Stomach (tissue), 9 donors: ENCODE data around the gene ITGB3. TPM values are rescaled to one million over a fixed set of nuclear protein-coding genes. Genes with fewer than 3 reads are reported as not detected.

ENCODE experiments used
- DNase-seq, 2 donors: peaks; one replicate each; pipeline versions ENCODE4 v3.0.0 to v3.0.0-alpha.2; 2013 to 2019
- H3K27ac ChIP-seq, 5 donors: fragments of 200-600 bp in 4 of 5; sonication (generic) in 4 of 5; one replicate each; pipeline ENCODE4 v1.5.1; 2013 to 2019; ENCODE audit warnings: mild to moderate bottlenecking in 1 of 5, moderate library complexity in 1 of 5
- H3K27me3 ChIP-seq, 3 donors: fragments of 200-600 bp; sonication (generic); one replicate each; pipeline ENCODE4 v1.5.1; 2017 to 2019; ENCODE audit warnings: mixed run types in 1 of 3
- H3K36me3 ChIP-seq, 4 donors: fragments of 200-600 bp; sonication (generic); 1 replicate in 3 of 4; 2 replicates in 1 of 4; pipeline ENCODE4 v1.5.1; 2016 to 2019
- H3K4me1 ChIP-seq, 4 donors: fragments of 200-600 bp; sonication (generic); one replicate each; pipeline ENCODE4 v1.5.1; 2016 to 2019
- H3K4me3 ChIP-seq, 4 donors: fragments of 200-600 bp; sonication (generic) in 3 of 4; one replicate each; pipeline ENCODE4 v1.5.1; 2016 to 2019; ENCODE audit warnings: mild to moderate bottlenecking in 1 of 4
- H3K9me3 ChIP-seq, 4 donors: fragments of 200-600 bp; sonication (generic); one replicate each; pipeline ENCODE4 v1.5.1; 2016 to 2019
- EP300 ChIP-seq: sonication (generic); formaldehyde crosslinking; IDR thresholded peaks from one replicate; pipeline ENCODE4 v1.6.1; 2017; ENCODE audit warnings: antibody characterized with exemption
- POLR2A ChIP-seq, 4 donors: fragments of 450-650 bp; IDR thresholded peaks; one replicate each; pipeline ENCODE4 v1.6.1; 2016; ENCODE audit warnings: antibody characterized with exemption in 4 of 4, control low read depth in 2 of 4, mild to moderate bottlenecking in 1 of 4, moderate library complexity in 1 of 4
- POLR2AphosphoS5 ChIP-seq, 3 donors: sonication (generic); formaldehyde crosslinking; IDR thresholded peaks; one replicate each; pipeline ENCODE4 v1.6.1; 2016; ENCODE audit warnings: antibody characterized with exemption in 3 of 3
- WGBS, 5 donors: extraction: QIAGEN DNeasy Blood & Tissue Kit in 3 of 5; methylation state at CpG; one replicate each; pipeline versions ENCODE4 v1.1.5 to v1.1.7; 2013 to 2018; 5-methylcytosine and 5-hydroxymethylcytosine counted together
- intact Hi-C: fragments of 100-400 bp; cut with DNase I; formaldehyde crosslinking; loops from one replicate; pipeline ENCODE4 v1.15.1; 2023; ENCODE audit warnings: low total_unique reads
- polyA plus RNA-seq, 3 donors: library from polyadenylated mRNA; stranded (reverse); fragments of 200-250 nt; gene quantifications; one replicate each; pipeline ENCODE4 v1.2.3, GENCODE V29; 2013
- total RNA-seq, 5 donors: library from RNA; depleted of rRNA; stranded (reverse); fragments of >200 nt; gene quantifications; one replicate each; pipeline versions ENCODE4 v1.1.0 to v1.2.3, GENCODE V29; 2014 to 2016
- TF ChIP-seq, protein P1 (sequence below), 7 experiments: fragments of 450-650 bp in 4 of 7; fragments of 200-600 bp in 3 of 7; sonication (generic) in 3 of 7; IDR thresholded peaks; one replicate each; pipeline ENCODE4 v1.5.1; 2016 to 2019; ENCODE audit warnings: antibody characterized with exemption in 7 of 7, control low read depth in 2 of 7, mild to moderate bottlenecking in 1 of 7
- donor health status: healthy with polysubstance abuse.
- donor health status: Bipolar disorder and iron deficiency.
- donor health status: healthy.

Gene ITGB3
- total and polyA plus RNA-seq, 8 donors = 1.0 to 29.8 (median 7.1) TPM; not detected in 1

DNA sequence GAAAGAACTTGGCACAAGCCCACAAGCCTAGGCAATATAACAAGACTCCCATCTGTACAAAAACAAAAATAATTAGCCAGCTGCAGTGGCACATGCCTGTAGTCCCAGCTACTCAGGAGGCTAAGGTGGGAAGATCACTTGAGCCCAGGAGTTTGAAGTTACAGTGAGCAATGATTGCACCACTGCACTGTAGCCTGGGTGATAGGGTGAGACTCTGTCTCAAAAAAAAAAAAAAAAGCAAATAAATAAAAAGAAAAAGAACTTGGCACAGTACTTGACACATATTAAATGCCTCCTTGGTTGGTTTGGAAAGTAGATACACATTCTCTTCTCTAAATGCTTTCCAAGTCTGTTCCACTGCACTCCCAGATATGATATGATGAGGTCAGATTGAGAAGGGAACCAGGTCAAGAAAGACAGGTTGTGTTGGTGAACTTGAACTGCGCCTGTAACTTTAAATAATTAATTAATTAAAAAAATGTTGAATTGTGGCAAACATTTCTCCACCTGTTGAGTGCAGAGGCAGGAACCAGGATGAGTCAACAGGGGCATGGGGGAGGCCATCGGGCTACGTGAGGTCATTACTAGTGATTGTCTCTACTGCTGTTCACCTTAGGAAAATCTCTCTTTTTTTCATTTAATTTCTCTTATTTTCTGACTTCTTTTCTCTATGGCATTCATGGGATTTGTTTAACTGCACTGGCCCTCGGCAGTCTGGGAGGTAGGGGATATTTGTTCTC lies 44.2 kb downstream of the ITGB3 start:
- intact Hi-C loops = no loop called here
- peaks cover 0 to 22% (median 10%) of the 10 kb centered on the region in 4 donors for H3K4me1 ChIP-seq
- H3K9me3 ChIP-seq = peaks cover 0 to 7% (median 0%) of the 10 kb centered on the region in 4 donors
- peaks cover 0 to 35% (median 30%) of the 10 kb centered on the region in 4 donors for H3K36me3 ChIP-seq
- H3K4me3 ChIP-seq = no peak overlapping the region
- H3K27me3 ChIP-seq = no peaks in the 10 kb centered on the region
- TF ChIP-seq POLR2AphosphoS5 (IDR thresholded peaks at IDR 0.05) (no peak), EP300 (no peak), POLR2A (IDR thresholded peaks at IDR 0.05) (no peak)
- TF ChIP-seq, protein P1, sequence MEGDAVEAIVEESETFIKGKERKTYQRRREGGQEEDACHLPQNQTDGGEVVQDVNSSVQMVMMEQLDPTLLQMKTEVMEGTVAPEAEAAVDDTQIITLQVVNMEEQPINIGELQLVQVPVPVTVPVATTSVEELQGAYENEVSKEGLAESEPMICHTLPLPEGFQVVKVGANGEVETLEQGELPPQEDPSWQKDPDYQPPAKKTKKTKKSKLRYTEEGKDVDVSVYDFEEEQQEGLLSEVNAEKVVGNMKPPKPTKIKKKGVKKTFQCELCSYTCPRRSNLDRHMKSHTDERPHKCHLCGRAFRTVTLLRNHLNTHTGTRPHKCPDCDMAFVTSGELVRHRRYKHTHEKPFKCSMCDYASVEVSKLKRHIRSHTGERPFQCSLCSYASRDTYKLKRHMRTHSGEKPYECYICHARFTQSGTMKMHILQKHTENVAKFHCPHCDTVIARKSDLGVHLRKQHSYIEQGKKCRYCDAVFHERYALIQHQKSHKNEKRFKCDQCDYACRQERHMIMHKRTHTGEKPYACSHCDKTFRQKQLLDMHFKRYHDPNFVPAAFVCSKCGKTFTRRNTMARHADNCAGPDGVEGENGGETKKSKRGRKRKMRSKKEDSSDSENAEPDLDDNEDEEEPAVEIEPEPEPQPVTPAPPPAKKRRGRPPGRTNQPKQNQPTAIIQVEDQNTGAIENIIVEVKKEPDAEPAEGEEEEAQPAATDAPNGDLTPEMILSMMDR (IDR thresholded peaks at IDR 0.05) = no peak
- H3K27ac ChIP-seq = no peak overlapping the region
- WGBS, 5 donors = 87 to 94% (median 92%) methylated on average over 4 of the region's 4 CpGs
- no peak for DNase-seq

DNA sequence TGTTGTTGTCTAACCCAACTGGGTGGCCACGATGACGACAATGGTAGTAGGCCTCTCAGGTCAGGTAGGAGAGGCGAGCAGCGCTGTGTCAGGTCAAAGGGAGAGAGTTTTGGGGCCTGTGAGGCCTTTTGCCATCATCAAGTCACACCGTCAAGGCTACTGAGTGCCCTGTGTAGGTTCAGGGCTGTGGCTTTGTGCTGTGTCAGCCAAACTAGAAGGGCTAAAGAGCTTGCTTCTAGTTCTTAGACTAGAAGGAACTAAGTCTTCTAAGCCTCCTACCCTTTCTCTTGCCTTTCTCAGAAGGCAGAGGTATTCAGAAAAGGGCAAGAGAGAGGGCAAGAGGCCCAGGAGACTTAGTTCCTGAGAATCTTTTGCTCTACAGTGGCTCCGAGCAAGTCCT lies 45.1 kb downstream of the ITGB3 start:
- intact Hi-C loops = no loop called here
- H3K4me1 ChIP-seq = peaks cover 0 to 22% (median 10%) of the 10 kb centered on the region in 4 donors
- no peak for TF ChIP-seq POLR2A (IDR thresholded peaks at IDR 0.05)
- TF ChIP-seq EP300 = no peak
- TF ChIP-seq, protein P1 (IDR thresholded peaks at IDR 0.05) = no peak
- TF ChIP-seq POLR2AphosphoS5 (IDR thresholded peaks at IDR 0.05) = no peak
- peaks cover 0 to 7% (median 0%) of the 10 kb centered on the region in 4 donors for H3K9me3 ChIP-seq
- no peak for DNase-seq
- 96 to 99% (median 98%) methylated on average over 6 of the region's 6 CpGs for WGBS, 5 donors
- no peak overlapping the region for H3K27ac ChIP-seq
- H3K4me3 ChIP-seq = no peak overlapping the region
- H3K27me3 ChIP-seq = no peaks in the 10 kb centered on the region
- peaks cover 0 to 43% (median 37%) of the 10 kb centered on the region in 4 donors for H3K36me3 ChIP-seq

DNA sequence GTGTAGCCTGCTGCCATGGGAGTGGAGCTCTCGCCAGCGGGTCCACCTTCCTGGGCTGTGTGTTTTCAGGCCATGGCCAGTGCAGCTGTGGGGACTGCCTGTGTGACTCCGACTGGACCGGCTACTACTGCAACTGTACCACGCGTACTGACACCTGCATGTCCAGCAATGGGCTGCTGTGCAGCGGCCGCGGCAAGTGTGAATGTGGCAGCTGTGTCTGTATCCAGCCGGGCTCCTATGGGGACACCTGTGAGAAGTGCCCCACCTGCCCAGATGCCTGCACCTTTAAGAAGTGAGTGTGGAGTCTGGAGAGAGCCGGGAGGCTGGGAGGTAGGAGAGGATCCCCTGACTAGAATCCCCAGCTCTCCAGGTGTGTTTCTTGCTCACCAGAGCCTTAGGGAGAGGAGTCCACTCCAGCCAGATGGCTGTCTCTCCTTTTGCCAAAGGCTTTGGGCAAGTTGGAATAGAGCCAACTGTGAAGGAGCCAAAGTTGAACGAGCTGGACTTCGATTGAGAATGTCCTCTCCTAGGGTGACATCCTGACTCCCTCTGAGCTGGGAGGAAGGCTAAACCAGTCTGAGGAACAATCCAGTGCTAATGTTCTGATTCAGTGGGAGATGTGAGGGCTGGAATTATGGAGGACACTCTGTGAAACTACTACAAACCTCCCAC lies 45.7 kb downstream of the ITGB3 start:
- H3K36me3 ChIP-seq = peaks cover 0 to 43% (median 38%) of the 10 kb centered on the region in 4 donors
- 63 to 88% (median 86%) methylated on average over 4 to 13 of the region's 13 CpGs for WGBS, 5 donors
- peaks cover 0 to 7% (median 0%) of the 10 kb centered on the region in 4 donors for H3K9me3 ChIP-seq
- no peaks in the 10 kb centered on the region for H3K27me3 ChIP-seq
- peaks cover 0 to 16% (median 7%) of the 10 kb centered on the region in 4 donors for H3K4me1 ChIP-seq
- intact Hi-C loops = no loop called here
- H3K4me3 ChIP-seq = no peak overlapping the region
- TF ChIP-seq POLR2A (IDR thresholded peaks at IDR 0.05) = no peak
- no peak overlapping the region for H3K27ac ChIP-seq
- no peak for DNase-seq

DNA sequence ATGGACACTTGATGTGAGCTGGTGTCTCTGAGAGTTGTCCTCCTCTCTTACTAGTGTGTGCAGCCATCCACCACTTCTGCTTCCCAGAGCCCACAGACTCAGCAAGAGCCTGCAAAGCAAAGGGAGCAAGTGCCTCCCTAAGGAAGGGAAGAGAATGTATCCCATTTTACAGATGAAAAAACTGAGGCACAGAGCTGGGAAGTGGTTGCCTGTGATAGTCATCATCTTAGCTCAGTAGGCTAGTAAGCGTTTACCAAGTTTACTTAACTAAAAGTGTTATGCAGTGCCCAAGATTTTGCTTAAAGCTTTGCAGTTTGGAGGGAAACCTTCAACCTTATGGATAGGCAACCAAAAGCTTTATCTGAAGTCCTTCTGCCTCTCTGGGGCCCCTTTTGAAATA lies 47.1 kb downstream of the ITGB3 start:
- intact Hi-C loops = no loop called here
- Histone ChIP-seq H3K27me3 (no peaks in the 10 kb centered on the region), H3K27ac (no peak overlapping the region), H3K4me1 (peaks cover under 1 to 17% (median 11%) of the 10 kb centered on the region in 4 donors), H3K9me3 (peaks cover 0 to 7% (median 0%) of the 10 kb centered on the region in 4 donors), H3K4me3 (no peak overlapping the region), H3K36me3 (peaks cover 0 to 43% (median 38%) of the 10 kb centered on the region in 4 donors)
- no peak for TF ChIP-seq POLR2AphosphoS5 (IDR thresholded peaks at IDR 0.05)
- TF ChIP-seq EP300 = no peak
- TF ChIP-seq, protein P1 (IDR thresholded peaks at IDR 0.05) = no peak
- no peak for TF ChIP-seq POLR2A (IDR thresholded peaks at IDR 0.05)
- WGBS, 5 donors = 74 to 85% (median 78%) methylated on average over 1 of the region's 1 CpG
- no peak for DNase-seq
